CD4-positive, alpha-beta T cell treated with Interleukin-2 at 100 ng/mL for 4 hours (primary cell): Measurements from ENCODE around the gene TRMT44.
"Not testable (repeated sequence)": the region's sequence is repeated elsewhere in the genome, so short reads cannot be mapped to it uniquely, and the experiment has no call there.

Source experiments
- DNase-seq: peaks from one replicate; pipeline ENCODE4 v3.0.0-alpha.2; 2020; ENCODE audit warnings: low spot score

Gene TRMT44

GRCh38 chr4:8469550-8469949 lies 29.0 kb downstream of the TRMT44 start:
- no peak for DNase-seq

- no peak for DNase-seq
Measured at GRCh38 chr4:8470451-8471024, 30.0 kb downstream of the TRMT44 start.

GRCh38 chr4:8471211-8471875 lies 30.8 kb downstream of the TRMT44 start:
- DNase-seq: no peak

GRCh38 chr4:8472158-8472688 lies 31.6 kb downstream of the TRMT44 start:
- no peak for DNase-seq

GRCh38 chr4:8472689-8473197 lies 32.2 kb downstream of the TRMT44 start:
- DNase-seq: no peak

GRCh38 chr4:8473198-8473919 lies 32.8 kb downstream of the TRMT44 start:
- no peak for DNase-seq

GRCh38 chr4:8473920-8474590 lies 33.5 kb downstream of the TRMT44 start:
- DNase-seq: no peak

GRCh38 chr4:8474856-8475255 lies 34.3 kb downstream of the TRMT44 start:
- no peak for DNase-seq

- DNase-seq: no peak
Measured at GRCh38 chr4:8475751-8476575, 35.4 kb downstream of the TRMT44 start.

GRCh38 chr4:8477095-8477635 lies 36.6 kb downstream of the TRMT44 start:
- DNase-seq: no peak

GRCh38 chr4:8477676-8478075 lies 37.1 kb downstream of the TRMT44 start:
- no peak for DNase-seq

- DNase-seq: no peak
Measured at GRCh38 chr4:8478371-8478770, 37.8 kb downstream of the TRMT44 start.

GRCh38 chr4:8478801-8479744 lies 38.5 kb downstream of the TRMT44 start:
- no peak for DNase-seq

- no peak for DNase-seq
Measured at GRCh38 chr4:8480221-8480620, 39.6 kb downstream of the TRMT44 start.

GRCh38 chr4:8486643-8487042 lies 46.1 kb downstream of the TRMT44 start:
- not testable (repeated sequence) for DNase-seq

GRCh38 chr4:8488791-8489369 lies 48.3 kb downstream of the TRMT44 start:
- no peak for DNase-seq

- DNase-seq: not testable (repeated sequence)
Measured at GRCh38 chr4:8491478-8491877, 50.9 kb downstream of the TRMT44 start.

- DNase-seq: no peak
Measured at GRCh38 chr4:8492174-8492573, 51.6 kb downstream of the TRMT44 start.

- DNase-seq: no peak
Measured at GRCh38 chr4:8493484-8493883, 52.9 kb downstream of the TRMT44 start.

GRCh38 chr4:8494218-8494617 lies 53.6 kb downstream of the TRMT44 start:
- DNase-seq: no peak
